GM18861 (cell line): ENCODE measurements around the gene GZMH.
"Not testable (repeated sequence)": the region's sequence is repeated elsewhere in the genome, so short reads cannot be mapped to it uniquely, and the experiment has no call there.

ENCODE experiments used
- ATAC-seq: cut with Tn5 transposase; IDR thresholded peaks from one replicate; pipeline ENCODE4 v1.9.1; 2021; ENCODE audit not compliant: unreplicated experiment

The GZMH gene

DNA sequence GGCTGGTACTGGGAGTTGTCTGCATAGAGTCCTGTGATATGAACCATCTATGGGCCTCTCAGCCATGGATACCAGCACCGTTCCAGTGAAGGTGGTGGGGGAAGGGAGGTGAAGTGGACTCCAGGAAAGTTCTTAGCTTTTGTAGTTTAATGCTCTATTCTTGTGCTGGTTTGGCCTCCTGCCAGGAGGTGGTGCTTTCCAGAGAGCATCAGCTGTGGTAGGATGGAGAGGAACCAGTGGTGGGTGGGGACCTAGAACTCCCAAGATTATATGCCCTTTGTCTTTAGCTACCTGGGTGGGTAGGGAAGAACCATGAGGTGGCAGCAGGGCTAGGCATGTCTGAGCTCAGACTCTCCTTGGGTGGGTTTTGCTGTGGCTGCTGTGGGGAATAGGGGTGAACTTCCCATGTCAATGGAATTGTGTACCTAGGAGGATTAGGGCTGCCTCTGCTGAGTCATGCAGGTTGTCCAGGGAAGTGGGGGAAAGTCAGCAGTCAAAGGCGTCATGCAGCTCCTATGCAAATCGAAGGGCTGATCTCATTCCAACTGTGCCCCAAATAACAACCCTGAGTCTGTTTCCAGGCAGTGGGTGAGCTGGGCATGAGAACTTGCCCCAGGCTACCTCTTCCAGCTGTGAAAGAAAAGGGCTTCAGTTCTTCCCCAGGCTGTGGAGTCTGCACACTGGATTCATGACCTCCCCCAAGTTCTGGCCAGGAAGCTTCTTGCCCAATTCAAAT is 14.2 kb downstream of the GZMH start:
- no peak for ATAC-seq

DNA sequence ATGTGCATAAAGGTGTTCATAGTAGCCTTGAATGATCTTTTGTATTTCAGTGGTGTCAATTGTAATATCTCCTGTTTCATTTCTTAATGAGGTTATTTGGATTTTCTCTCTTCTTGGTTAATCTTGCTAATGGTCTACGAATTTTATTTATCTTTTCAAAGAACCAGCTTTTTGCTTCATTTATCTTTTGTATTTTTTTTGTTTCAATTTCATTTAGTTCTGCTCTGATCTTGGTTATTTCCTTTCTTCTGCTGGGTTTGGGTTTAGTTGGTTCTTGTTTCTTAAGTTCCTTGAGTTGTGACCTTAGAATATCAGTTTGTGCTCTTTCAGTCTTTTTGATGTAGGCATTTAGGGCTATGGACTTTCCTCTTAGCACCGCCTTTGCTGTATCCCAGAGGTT is 18.5 kb downstream of the GZMH start:
- not testable (repeated sequence) for ATAC-seq

DNA sequence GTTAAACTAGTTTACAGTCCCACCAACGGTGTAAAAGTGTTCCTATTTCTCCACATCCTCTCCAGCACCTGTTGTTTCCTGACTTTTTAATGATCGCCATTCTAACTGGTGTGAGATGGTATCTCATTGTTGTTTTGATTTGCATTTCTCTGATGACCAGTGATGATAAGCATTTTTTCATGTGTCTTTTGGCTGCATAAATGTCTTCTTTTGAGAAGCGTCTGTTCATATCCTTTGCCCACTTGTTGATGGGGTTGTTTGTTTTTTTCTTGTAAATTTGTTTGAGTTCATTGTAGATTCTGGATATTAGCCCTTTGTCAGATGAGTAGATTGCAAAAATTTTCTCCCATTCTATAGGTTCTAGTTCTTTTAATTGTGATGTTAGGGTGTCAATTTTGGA is 25.1 kb downstream of the GZMH start:
- ATAC-seq = not testable (repeated sequence)

- no peak for ATAC-seq
These were observed 30.9 kb downstream of the GZMH start for GRCh38 chr14:24578558-24578957.

DNA sequence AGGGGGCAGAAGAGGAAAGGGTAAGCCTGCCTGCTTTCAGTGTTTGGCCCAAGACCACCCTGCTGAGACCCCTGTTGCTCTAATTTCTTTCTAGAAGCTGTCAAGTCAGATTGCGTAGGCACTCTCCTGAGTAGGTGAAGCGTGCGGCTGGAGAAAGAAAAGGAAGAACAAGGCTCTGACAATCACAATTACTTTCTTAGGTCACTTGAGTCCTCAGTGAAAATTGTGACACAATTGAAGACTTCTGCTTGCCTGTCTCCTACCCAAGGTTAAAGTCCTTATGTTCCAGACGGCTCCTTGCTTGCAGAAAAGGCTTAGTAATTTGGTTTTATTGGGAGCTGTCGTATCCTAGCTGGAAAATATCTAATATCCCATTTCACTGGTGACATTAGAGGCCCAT is 32.7 kb downstream of the GZMH start:
- ATAC-seq = no peak

DNA sequence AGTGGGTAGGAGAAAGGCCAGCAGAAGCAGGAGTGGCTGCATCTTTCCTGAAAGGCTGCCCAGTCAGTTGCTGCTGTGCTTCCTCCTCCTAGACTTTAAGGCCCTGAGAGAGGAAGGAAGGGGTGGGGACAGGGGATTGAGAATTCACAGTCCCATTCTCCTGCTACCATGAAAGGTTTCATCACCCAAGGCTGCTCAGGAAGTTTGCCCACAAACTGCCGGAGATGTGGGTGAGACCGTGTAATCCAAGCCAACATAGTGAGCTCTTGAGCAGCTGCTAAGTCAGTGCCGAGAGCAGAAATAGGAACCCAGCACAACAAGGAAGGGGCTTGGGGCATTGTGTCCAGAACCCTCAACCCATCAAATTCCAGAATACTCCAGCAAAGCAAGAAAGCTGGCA is 33.3 kb downstream of the GZMH start, which contains the start of gene CTSG:
Gene CTSG (minus strand): TSS at position 69 of the 400 bp plus-strand sequence. CDS start 27 bp downstream, at position 42.
- no peak for ATAC-seq

GRCh38 chr14:24574206-24574774 is 35.2 kb downstream of the GZMH start:
- no peak for ATAC-seq

- no peak for ATAC-seq
These were observed 43.2 kb downstream of the GZMH start for GRCh38 chr14:24566318-24566717.

- no peak for ATAC-seq
These were observed 43.7 kb downstream of the GZMH start for GRCh38 chr14:24565766-24566165.

GRCh38 chr14:24563505-24563904 is 46.0 kb downstream of the GZMH start:
- no peak for ATAC-seq

DNA sequence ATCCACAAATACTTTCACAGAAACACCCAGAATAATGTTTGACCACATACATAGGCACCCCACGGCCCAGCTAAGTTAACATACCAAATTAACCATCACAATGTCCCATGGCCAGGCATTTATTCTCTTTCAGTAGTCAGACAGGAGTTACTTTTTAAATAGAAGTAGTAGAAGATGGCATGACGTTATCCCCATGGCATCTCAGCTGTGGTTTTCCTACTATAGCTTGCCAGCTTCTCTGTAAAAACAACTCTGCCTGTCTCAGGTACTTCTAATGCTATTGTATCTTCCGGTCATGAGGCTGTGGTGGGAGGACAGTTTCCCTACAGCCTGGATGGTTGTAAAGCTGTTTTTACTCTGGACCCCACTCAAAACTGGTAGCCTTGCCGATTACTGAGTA is 52.7 kb downstream of the GZMH start:
- ATAC-seq = no peak
